ENCODE measurements around the gene KRT33B. TPM values are rescaled to one million over a fixed set of nuclear protein-coding genes. Genes with fewer than 3 reads are reported as not detected.
A peak's percentile ranks its signal among the peaks of the same experiment; 100 is the strongest.

KRT33B gene
- not detected for total RNA-seq (2013)
- polyA plus RNA-seq (not detected), polyA minus RNA-seq (not detected in 2 replicates), total RNA-seq (0 to 0.35 (median 0) reads per million in 11 experiments)

DNA sequence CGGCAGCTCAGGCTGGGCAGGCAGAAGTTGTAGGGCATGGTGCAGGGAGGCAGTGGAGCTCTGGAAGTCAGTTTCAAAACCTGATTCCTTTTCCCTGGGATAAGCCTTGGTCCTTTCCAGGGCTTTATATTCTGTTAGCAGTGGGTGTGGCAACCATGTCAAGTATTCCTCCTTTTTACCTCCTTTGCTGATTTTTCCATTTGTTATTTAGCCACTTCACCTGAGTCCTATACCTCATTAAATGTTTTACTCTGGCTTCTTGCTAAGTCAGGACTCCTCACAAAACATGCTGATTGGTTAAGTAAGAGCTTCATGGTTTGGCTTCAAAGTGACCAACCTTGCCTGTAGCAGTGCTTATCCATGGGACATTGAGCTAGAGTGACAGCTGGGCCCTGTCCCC is at the start of gene KRT33B:
Gene KRT33B (minus strand): TSS at position 101 of the 400 bp plus-strand sequence. CDS start 63 bp downstream, at position 38.
- no peak within 1 kb of the TSS for H3K4me3 ChIP-seq (replicated peaks in 1 of 3; ENCODE audit: low read depth in 2 of 3, low read length in 3 of 3)
- no peaks in the 10 kb centered on the region for H4K20me1 ChIP-seq (ENCODE audit: insufficient read depth, low read length)
- no peak for DNase-seq
- peaks cover 0 to 2% of the 10 kb centered on the region in 2 donors for H3K27me3 ChIP-seq (ENCODE audit: control insufficient read depth in 2 of 2, insufficient read depth in 2 of 2, low read length in 2 of 2)
- peaks cover 0 to 4% (median 0%) of the 10 kb centered on the region in 7 donors for H3K9me3 Mint-ChIP-seq
- H3K4me3 Mint-ChIP-seq, result no peak within 1 kb of the TSS
- H3K36me3 ChIP-seq (replicated peaks in 1 of 2; ENCODE audit: control insufficient read depth in 1 of 2, insufficient read depth in 2 of 2, low read length in 2 of 2), result no peaks in the 10 kb centered on the region
- H3K27ac ChIP-seq (ENCODE audit: low read depth in 1 of 2, low read length in 2 of 2), result no peak within 1 kb of the TSS
- no peak within 1 kb of the TSS for H3K4me2 ChIP-seq (replicated peaks; ENCODE audit: extremely low read depth, low read length, poor library complexity, severe bottlenecking)
- H3K27ac Mint-ChIP-seq, result no peak within 1 kb of the TSS
- H3K4me1 ChIP-seq (ENCODE audit: control insufficient read depth in 1 of 2, insufficient read depth in 2 of 2, low read length in 2 of 2), result no peaks in the 10 kb centered on the region
- H2AFZ ChIP-seq (ENCODE audit: insufficient read depth, low read depth, low read length, poor library complexity, severe bottlenecking), result no peak within 1 kb of the TSS
- H3K27me3 Mint-ChIP-seq (ENCODE audit: low read depth in 3 of 3), result peaks cover 0 to 11% (median 8%) of the 10 kb centered on the region in 3 donors
- no peaks in the 10 kb centered on the region for H3K9me3 ChIP-seq (replicated peaks in 1 of 2; ENCODE audit: control insufficient read depth in 1 of 2, insufficient read depth in 1 of 2, low read length in 2 of 2)
- TF ChIP-seq, protein P1, sequence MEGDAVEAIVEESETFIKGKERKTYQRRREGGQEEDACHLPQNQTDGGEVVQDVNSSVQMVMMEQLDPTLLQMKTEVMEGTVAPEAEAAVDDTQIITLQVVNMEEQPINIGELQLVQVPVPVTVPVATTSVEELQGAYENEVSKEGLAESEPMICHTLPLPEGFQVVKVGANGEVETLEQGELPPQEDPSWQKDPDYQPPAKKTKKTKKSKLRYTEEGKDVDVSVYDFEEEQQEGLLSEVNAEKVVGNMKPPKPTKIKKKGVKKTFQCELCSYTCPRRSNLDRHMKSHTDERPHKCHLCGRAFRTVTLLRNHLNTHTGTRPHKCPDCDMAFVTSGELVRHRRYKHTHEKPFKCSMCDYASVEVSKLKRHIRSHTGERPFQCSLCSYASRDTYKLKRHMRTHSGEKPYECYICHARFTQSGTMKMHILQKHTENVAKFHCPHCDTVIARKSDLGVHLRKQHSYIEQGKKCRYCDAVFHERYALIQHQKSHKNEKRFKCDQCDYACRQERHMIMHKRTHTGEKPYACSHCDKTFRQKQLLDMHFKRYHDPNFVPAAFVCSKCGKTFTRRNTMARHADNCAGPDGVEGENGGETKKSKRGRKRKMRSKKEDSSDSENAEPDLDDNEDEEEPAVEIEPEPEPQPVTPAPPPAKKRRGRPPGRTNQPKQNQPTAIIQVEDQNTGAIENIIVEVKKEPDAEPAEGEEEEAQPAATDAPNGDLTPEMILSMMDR (IDR thresholded peaks at IDR 0.05), result no peak
- intact Hi-C loops (cut with micrococcal nuclease), result no loop called here
- no peaks in the 10 kb centered on the region for H3K4me1 Mint-ChIP-seq
- no CpG with 5 or more reads among the region's 1 CpG for WGBS (ENCODE audit: insufficient coverage)
- no peaks in the 10 kb centered on the region for H3K79me2 ChIP-seq (ENCODE audit: insufficient read depth, low read length)
- H3K36me3 Mint-ChIP-seq, result no peaks in the 10 kb centered on the region
- no peak within 1 kb of the TSS for H3K9ac ChIP-seq (ENCODE audit: insufficient read depth, low read length, poor library complexity, severe bottlenecking)

DNA sequence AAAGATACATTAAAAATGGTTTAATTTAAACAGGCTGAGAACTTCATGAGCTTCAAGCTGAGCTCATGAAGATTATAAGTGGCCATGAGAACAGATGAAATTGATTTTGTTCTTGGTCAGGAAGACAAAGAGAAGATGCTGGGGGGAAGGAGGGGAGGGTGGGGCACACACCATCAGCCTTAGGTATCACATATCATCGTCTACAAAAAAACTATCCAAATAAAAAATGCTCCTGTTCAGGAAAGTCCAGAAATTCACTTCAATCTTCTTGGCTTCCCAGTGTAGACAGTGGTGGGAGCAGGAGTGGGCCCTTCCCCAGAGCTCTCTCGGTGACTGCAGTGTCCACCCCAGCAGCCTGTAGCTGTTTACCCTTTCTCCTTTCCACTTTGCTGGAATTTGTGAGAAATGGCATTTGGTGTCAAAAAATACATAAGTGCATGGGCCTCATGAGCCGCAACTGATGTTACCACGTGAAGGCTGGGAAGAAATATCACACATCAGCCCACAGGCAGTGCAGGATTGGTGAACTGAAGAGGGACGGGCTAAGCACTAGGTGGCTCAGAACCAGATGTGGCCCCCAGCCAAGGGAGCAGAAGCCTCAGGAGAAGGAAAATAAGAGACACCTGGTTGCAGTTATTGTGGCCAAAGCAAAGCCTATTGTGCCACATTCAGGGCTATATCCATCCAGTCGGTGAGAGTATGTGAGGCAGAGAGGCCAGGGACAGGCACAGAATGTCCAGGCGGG is 48.7 kb upstream of the KRT33B start:
- DNase-seq, result no peak
- no peaks in the 10 kb centered on the region for H3K9me3 Mint-ChIP-seq
- H3K4me3 Mint-ChIP-seq, result no peak overlapping the region
- no peaks in the 10 kb centered on the region for H3K36me3 Mint-ChIP-seq
- no peaks in the 10 kb centered on the region for H3K36me3 ChIP-seq (replicated peaks in 1 of 2; ENCODE audit: control insufficient read depth in 1 of 2, insufficient read depth in 2 of 2, low read length in 2 of 2)
- peaks cover 6 to 9% (median 6%) of the 10 kb centered on the region in 3 donors for H3K27me3 Mint-ChIP-seq (ENCODE audit: low read depth in 3 of 3)
- TF ChIP-seq, protein P1 (IDR thresholded peaks at IDR 0.05), result no peak
- no peaks in the 10 kb centered on the region for H4K20me1 ChIP-seq (ENCODE audit: insufficient read depth, low read length)
- H3K27ac ChIP-seq (ENCODE audit: low read depth in 1 of 2, low read length in 2 of 2), result no peak overlapping the region
- no peaks in the 10 kb centered on the region for H3K9me3 ChIP-seq (replicated peaks in 1 of 2; ENCODE audit: control insufficient read depth in 1 of 2, insufficient read depth in 1 of 2, low read length in 2 of 2)
- peaks cover 4 to 5% of the 10 kb centered on the region in 2 donors for H3K4me1 ChIP-seq (ENCODE audit: control insufficient read depth in 1 of 2, insufficient read depth in 2 of 2, low read length in 2 of 2)
- no peak overlapping the region for H2AFZ ChIP-seq (ENCODE audit: insufficient read depth, low read depth, low read length, poor library complexity, severe bottlenecking)
- no peaks in the 10 kb centered on the region for H3K79me2 ChIP-seq (ENCODE audit: insufficient read depth, low read length)
- H3K4me3 ChIP-seq (replicated peaks in 1 of 3; ENCODE audit: low read depth in 2 of 3, low read length in 3 of 3), result no peak overlapping the region
- H3K9ac ChIP-seq (ENCODE audit: insufficient read depth, low read length, poor library complexity, severe bottlenecking), result no peak overlapping the region
- intact Hi-C loops (cut with micrococcal nuclease), result no loop called here
- 92% methylated on average over 5 of the region's 7 CpGs for WGBS (ENCODE audit: insufficient coverage)
- H3K27me3 ChIP-seq (ENCODE audit: control insufficient read depth in 2 of 2, insufficient read depth in 2 of 2, low read length in 2 of 2), result no peaks in the 10 kb centered on the region
- H3K27ac Mint-ChIP-seq, result peak overlapping the region in 1 of 7 donors; percentile 26
- peaks cover 7% of the 10 kb centered on the region for H3K4me1 Mint-ChIP-seq
- no peak overlapping the region for H3K4me2 ChIP-seq (replicated peaks; ENCODE audit: extremely low read depth, low read length, poor library complexity, severe bottlenecking)

Data from CD14-positive monocyte (primary cell).